Measurements from ENCODE around the gene GRIK3. TPM values are rescaled to one million over a fixed set of nuclear protein-coding genes. Genes with fewer than 3 reads are reported as not detected.

GRIK3 gene
- total and polyA plus RNA-seq, 2 of the 8 experiments (the other 6 are each of a cell fraction or from before 2014, with no cell fraction given), result 2.1 to 3.4 TPM

- no peak overlapping the region for H3K27ac ChIP-seq (ENCODE audit: low read depth, low read length)
- no peaks in the 10 kb centered on the region for H4K20me1 ChIP-seq (replicated peaks in 1 of 2; ENCODE audit: control insufficient read depth in 1 of 2, insufficient read depth in 2 of 2, low read length in 2 of 2)
- FAIRE-seq (no peak), DNase-seq (ENCODE audit: low read depth in 1 of 2, low spot score in 2 of 2) (no peak)
- no peaks in the 10 kb centered on the region for H3K79me1 ChIP-seq (ENCODE audit: low read depth, low read length)
- no peak overlapping the region for H2AFZ ChIP-seq (ENCODE audit: low read length)
- no peaks in the 10 kb centered on the region for H3K79me2 ChIP-seq (ENCODE audit: control insufficient read depth in 1 of 2, insufficient read depth in 2 of 2, low read length in 2 of 2)
- no peak overlapping the region for H3K9ac ChIP-seq (replicated peaks in 1 of 4; ENCODE audit: extremely low read depth in 1 of 4, low read depth in 3 of 4, low read length in 3 of 4)
- no peaks in the 10 kb centered on the region for H3K27me3 ChIP-seq (replicated peaks in 1 of 4; ENCODE audit: control insufficient read depth in 3 of 4, extremely low read depth in 1 of 4, insufficient read depth in 3 of 4, low read length in 3 of 4)
- H3K4ac ChIP-seq (replicated peaks; ENCODE audit: insufficient read length, low read depth, low read length), result no peak overlapping the region
- H3K36me3 ChIP-seq (ENCODE audit: control insufficient read depth in 2 of 4, insufficient read depth in 4 of 4, low read length in 3 of 4), result no peaks in the 10 kb centered on the region
- H2BK12ac ChIP-seq (ENCODE audit: low read depth, low read length), result no peak overlapping the region
- ChIA-PET CTCF (ENCODE audit: partially characterized antibody) (interaction anchor here (0.9 kb wide), 1 partner anchor 17 kb away, joined by 3 read pairs; no protein-coding TSS in a partner anchor), POLR2A (ENCODE audit: partially characterized antibody) (no interaction called here)
- no peak overlapping the region for H3K4me2 ChIP-seq (ENCODE audit: insufficient read depth in 1 of 2, low read depth in 2 of 2, low read length in 2 of 2)
- H3K4me1 ChIP-seq (replicated peaks in 1 of 4; ENCODE audit: control insufficient read depth in 3 of 4, insufficient read depth in 4 of 4, low read length in 3 of 4), result peaks cover 0 to 3% (median 0%) of the 10 kb centered on the region in 4 experiments; a peak in 5 of 7 replicates
- no peak overlapping the region for H2BK15ac ChIP-seq (ENCODE audit: low read length)
- no peaks in the 10 kb centered on the region for H3K23me2 ChIP-seq (ENCODE audit: low read depth, low read length)
- H3K18ac ChIP-seq (ENCODE audit: extremely low read depth, low read length), result no peak overlapping the region
- no peak overlapping the region; the same call in 1 of the 2 replicates for H4K8ac ChIP-seq (ENCODE audit: extremely low read depth, insufficient read depth, low read length)
- H2BK5ac ChIP-seq (ENCODE audit: low read depth, low read length), result no peak overlapping the region
- no peaks in the 10 kb centered on the region for H3K9me3 ChIP-seq (ENCODE audit: insufficient read depth in 2 of 2, low read depth in 1 of 2, low read length in 1 of 2)
- 88% methylated on average over 14 of the region's 14 CpGs; no CpG with 5 or more reads in 1 of the 2 experiments for WGBS, 2 experiments (ENCODE audit: extremely low coverage in 1 of 2, insufficient coverage in 1 of 2, insufficient read length in 1 of 2, insufficient replicate concordance in 2 of 2, low coverage in 1 of 2, low lambda C conversion rate in 2 of 2, missing lambda C conversion rate in 1 of 2)
- H4K5ac ChIP-seq (ENCODE audit: insufficient read length, low read depth, low read length), result no peak overlapping the region
- H4K91ac ChIP-seq (replicated peaks; ENCODE audit: insufficient read length, low read length), result no peak overlapping the region
- no peak overlapping the region for H3K23ac ChIP-seq (ENCODE audit: insufficient read length)
- no peak overlapping the region for H2AK5ac ChIP-seq (ENCODE audit: low read depth, low read length)
- no peak overlapping the region for H3K4me3 ChIP-seq (ENCODE audit: extremely low read depth in 1 of 4, insufficient read depth in 2 of 4, low read depth in 3 of 4, low read length in 4 of 4)
- H3K56ac ChIP-seq (replicated peaks; ENCODE audit: insufficient read length, low read depth, low read length), result no peak overlapping the region
- H2BK120ac ChIP-seq (replicated peaks; ENCODE audit: low read depth, low read length), result no peak overlapping the region
- no peak overlapping the region for H2BK20ac ChIP-seq (ENCODE audit: low read length)
- no peak overlapping the region for H3K14ac ChIP-seq (ENCODE audit: insufficient read length)
- TF ChIP-seq SUZ12 (IDR thresholded peaks at IDR 0.05; ENCODE audit: low read length) (no peak), TAF1 (IDR thresholded peaks at IDR 0.05; ENCODE audit: low read depth, low read length) (no peak), MAFK (IDR thresholded peaks at IDR 0.05; ENCODE audit: low read depth, low read length) (no peak), SP4 (IDR thresholded peaks at IDR 0.05; ENCODE audit: low read length) (no peak), CHD2 (IDR thresholded peaks at IDR 0.05; ENCODE audit: low read length) (no peak), CBX5 (IDR thresholded peaks at IDR 0.05; ENCODE audit: low read depth, low read length) (no peak), RBBP5 (IDR thresholded peaks at IDR 0.05; ENCODE audit: borderline replicate concordance, low read depth, low read length) (no peak), SIRT6 (IDR thresholded peaks at IDR 0.05; ENCODE audit: low read length) (no peak), HDAC6 (IDR thresholded peaks at IDR 0.05; ENCODE audit: low read depth, low read length) (no peak), CBX8 (IDR thresholded peaks at IDR 0.05; ENCODE audit: borderline replicate concordance, low read depth, low read length) (no peak), ASH2L (IDR thresholded peaks at IDR 0.05; ENCODE audit: low read length) (no peak), POU5F1 (IDR thresholded peaks at IDR 0.05; ENCODE audit: low read depth, low read length) (no peak), SP1 (IDR thresholded peaks at IDR 0.05; ENCODE audit: low read depth, low read length) (no peak), PHF8 (conservative IDR thresholded peaks at IDR 0.05; ENCODE audit: low read depth, low read length) (no peak), SP2 (IDR thresholded peaks at IDR 0.05; ENCODE audit: low read length) (no peak)
Measured at GRCh38 chr1:36971852-36972618, 62.3 kb downstream of the GRIK3 start.
